Panc1 (cell line): ENCODE measurements around the gene PTAFR. TPM values are rescaled to one million over a fixed set of nuclear protein-coding genes. Genes with fewer than 3 reads are reported as not detected.
"Not testable (repeated sequence)": the region's sequence is repeated elsewhere in the genome, so short reads cannot be mapped to it uniquely, and the experiment has no call there.

ENCODE experiments used
- ATAC-seq: fragments of 200-7000 bp; cut with Tn5 transposase; 2 replicates; pipeline ENCODE4 v1.9.1; 2020; ENCODE audit warnings: mild to moderate bottlenecking, moderate library complexity
- BruUV-seq: library from RNA; stranded (reverse); fragments of 400-500 nt; replicated peaks from 2 replicates; lab custom pipeline; 2021; lab: Mats Ljungman, UMichigan
- CTCF ChIA-PET: fragments of 300-600 bp; sonication (Branson Sonifier 250); formaldehyde crosslinking; loops from one replicate; lab custom pipeline; 2022; ENCODE audit warnings: antibody characterized with exemption; lab: Charles Lee
- POLR2A ChIA-PET: fragments of 300-600 bp; sonication (Branson Sonifier 250); formaldehyde crosslinking; loops from one replicate; lab custom pipeline; 2022; ENCODE audit warnings: antibody characterized with exemption; lab: Charles Lee
- DNase-seq: peaks from one replicate; pipeline ENCODE4 v3.0.0-alpha.2; 2010; ENCODE audit warnings: low read depth, low spot score
- H3K27ac ChIP-seq: 2 replicates; pipeline ENCODE4 v1.5.1; 2011; ENCODE audit warnings: mild to moderate bottlenecking, low read length, inconsistent platforms
- H3K27me3 ChIP-seq: fragments of 200-500 bp; sonication (Bioruptor generic); 2 replicates; pipeline ENCODE4 v1.6.0; 2014; ENCODE audit warnings: low read length, inconsistent platforms; ENCODE audit not compliant: control insufficient read depth, insufficient read depth
- H3K36me3 ChIP-seq: fragments of 200-500 bp; sonication (Bioruptor generic); 2 replicates; pipeline ENCODE4 v1.5.1; 2014; ENCODE audit warnings: inconsistent platforms, mild to moderate bottlenecking, low read length, moderate library complexity; ENCODE audit not compliant: control insufficient read depth, insufficient read depth
- H3K4me1 ChIP-seq: 2 replicates; pipeline ENCODE4 v1.5.1; 2011; ENCODE audit warnings: inconsistent platforms, mild to moderate bottlenecking, low read length, moderate library complexity; ENCODE audit not compliant: control insufficient read depth, insufficient read depth
- H3K4me3 ChIP-seq, 2 experiments: 2 replicates each; pipeline ENCODE4 v1.5.1; 2011 to 2012; ENCODE audit warnings: low read depth in 2 of 2, low read length in 2 of 2, mild to moderate bottlenecking in 2 of 2, inconsistent platforms in 1 of 2, moderate library complexity in 1 of 2
- H3K9me3 ChIP-seq: fragments of 200-500 bp; sonication (Bioruptor generic); 2 replicates; pipeline ENCODE4 v1.5.1; 2014; ENCODE audit warnings: low read depth, mild to moderate bottlenecking, inconsistent platforms, low read length, moderate library complexity; ENCODE audit not compliant: control insufficient read depth, insufficient read depth
- POLR2AphosphoS5 ChIP-seq: IDR thresholded peaks from 2 replicates; pipeline ENCODE4 v1.6.1; 2012; ENCODE audit warnings: mild to moderate bottlenecking, low read depth, low read length, moderate library complexity
- SIN3A ChIP-seq: IDR thresholded peaks from 2 replicates; pipeline ENCODE4 v1.6.1; 2012; ENCODE audit warnings: low read depth, mild to moderate bottlenecking, low read length, moderate library complexity, borderline replicate concordance; ENCODE audit not compliant: insufficient read depth
- TCF7L2 ChIP-seq: IDR thresholded peaks from 2 replicates; pipeline ENCODE4 v1.6.1; 2011; ENCODE audit warnings: mild to moderate bottlenecking, low read depth, low read length, inconsistent platforms
- in situ Hi-C: cut with HindIII; loops from 2 replicates; pipeline ENCODE4 v1.10.0; 2016; ENCODE audit warnings: low sequenced_read_pairs, low pct_unique_long_range_greater_than_20kb
- intact Hi-C: fragments of 100-400 bp; cut with micrococcal nuclease; formaldehyde crosslinking; loops from one replicate; pipeline ENCODE4 v1.10.0; 2022; ENCODE audit not compliant: unreplicated experiment
- total RNA-seq: library from RNA; stranded (reverse); gene quantifications from one replicate; pipeline ENCODE4 v1.2.1, GENCODE V29; 2021; ENCODE audit not compliant: unreplicated experiment
- TF ChIP-seq, protein P1 (sequence below): fragments of 450-650 bp; IDR thresholded peaks from 2 replicates; pipeline ENCODE4 v1.5.1; 2017; ENCODE audit warnings: mild to moderate bottlenecking
- TF ChIP-seq, protein P2 (sequence below), 2 experiments: IDR thresholded peaks; 2 replicates each; pipeline ENCODE4 v1.6.1; 2011 to 2012; ENCODE audit warnings: low read depth in 2 of 2, control low read depth in 1 of 2, low read length in 1 of 2, mild to moderate bottlenecking in 1 of 2, moderate library complexity in 1 of 2; ENCODE audit not compliant: insufficient read depth in 1 of 2

PTAFR gene
- total RNA-seq, 1 experiment from 2014 or later = 0.13 TPM

DNA sequence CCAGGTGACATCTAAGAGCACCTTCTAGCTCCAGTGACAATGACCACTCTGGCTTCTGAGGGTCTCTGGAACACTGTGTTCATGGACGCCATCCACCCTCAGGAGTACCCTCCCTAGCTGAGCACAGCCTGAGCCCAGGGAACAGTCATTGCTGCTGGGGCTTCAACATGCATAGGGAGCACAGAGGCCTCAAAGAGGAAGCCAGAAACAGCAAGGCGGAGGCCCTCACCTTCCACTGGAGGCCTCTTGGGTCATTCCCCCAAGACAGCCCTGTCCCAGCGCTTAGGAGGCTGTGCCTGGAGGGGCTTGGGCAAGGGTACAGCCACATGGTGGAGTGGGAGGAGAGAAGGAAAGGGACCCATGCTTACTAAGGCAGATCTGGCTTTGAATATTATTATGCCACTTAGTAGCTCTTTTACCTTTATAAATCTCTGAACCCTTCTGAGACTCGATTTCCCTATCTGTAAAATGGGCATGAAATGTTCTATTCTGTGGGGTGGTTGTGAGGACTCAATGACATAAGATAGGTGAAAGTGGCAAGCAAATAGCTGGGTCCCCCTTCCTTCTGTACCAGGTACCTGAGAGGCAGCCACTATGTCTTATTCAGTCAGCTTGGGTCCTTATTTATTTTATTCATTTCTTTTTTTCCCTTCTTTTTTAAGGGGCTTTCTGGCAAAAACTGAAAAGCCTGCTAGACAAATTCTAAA is 32.8 kb downstream of the PTAFR start:
- no peak overlapping the region for H3K27ac ChIP-seq
- CTCF ChIA-PET = no interaction called here
- H3K27me3 ChIP-seq = no peaks in the 10 kb centered on the region
- no peaks in the 10 kb centered on the region for H3K9me3 ChIP-seq
- no peak overlapping the region for H3K4me3 ChIP-seq
- TF ChIP-seq POLR2AphosphoS5 (no peak), TCF7L2 (no peak), SIN3A (no peak)
- TF ChIP-seq, protein P1, sequence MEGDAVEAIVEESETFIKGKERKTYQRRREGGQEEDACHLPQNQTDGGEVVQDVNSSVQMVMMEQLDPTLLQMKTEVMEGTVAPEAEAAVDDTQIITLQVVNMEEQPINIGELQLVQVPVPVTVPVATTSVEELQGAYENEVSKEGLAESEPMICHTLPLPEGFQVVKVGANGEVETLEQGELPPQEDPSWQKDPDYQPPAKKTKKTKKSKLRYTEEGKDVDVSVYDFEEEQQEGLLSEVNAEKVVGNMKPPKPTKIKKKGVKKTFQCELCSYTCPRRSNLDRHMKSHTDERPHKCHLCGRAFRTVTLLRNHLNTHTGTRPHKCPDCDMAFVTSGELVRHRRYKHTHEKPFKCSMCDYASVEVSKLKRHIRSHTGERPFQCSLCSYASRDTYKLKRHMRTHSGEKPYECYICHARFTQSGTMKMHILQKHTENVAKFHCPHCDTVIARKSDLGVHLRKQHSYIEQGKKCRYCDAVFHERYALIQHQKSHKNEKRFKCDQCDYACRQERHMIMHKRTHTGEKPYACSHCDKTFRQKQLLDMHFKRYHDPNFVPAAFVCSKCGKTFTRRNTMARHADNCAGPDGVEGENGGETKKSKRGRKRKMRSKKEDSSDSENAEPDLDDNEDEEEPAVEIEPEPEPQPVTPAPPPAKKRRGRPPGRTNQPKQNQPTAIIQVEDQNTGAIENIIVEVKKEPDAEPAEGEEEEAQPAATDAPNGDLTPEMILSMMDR = no peak
- TF ChIP-seq, protein P2, sequence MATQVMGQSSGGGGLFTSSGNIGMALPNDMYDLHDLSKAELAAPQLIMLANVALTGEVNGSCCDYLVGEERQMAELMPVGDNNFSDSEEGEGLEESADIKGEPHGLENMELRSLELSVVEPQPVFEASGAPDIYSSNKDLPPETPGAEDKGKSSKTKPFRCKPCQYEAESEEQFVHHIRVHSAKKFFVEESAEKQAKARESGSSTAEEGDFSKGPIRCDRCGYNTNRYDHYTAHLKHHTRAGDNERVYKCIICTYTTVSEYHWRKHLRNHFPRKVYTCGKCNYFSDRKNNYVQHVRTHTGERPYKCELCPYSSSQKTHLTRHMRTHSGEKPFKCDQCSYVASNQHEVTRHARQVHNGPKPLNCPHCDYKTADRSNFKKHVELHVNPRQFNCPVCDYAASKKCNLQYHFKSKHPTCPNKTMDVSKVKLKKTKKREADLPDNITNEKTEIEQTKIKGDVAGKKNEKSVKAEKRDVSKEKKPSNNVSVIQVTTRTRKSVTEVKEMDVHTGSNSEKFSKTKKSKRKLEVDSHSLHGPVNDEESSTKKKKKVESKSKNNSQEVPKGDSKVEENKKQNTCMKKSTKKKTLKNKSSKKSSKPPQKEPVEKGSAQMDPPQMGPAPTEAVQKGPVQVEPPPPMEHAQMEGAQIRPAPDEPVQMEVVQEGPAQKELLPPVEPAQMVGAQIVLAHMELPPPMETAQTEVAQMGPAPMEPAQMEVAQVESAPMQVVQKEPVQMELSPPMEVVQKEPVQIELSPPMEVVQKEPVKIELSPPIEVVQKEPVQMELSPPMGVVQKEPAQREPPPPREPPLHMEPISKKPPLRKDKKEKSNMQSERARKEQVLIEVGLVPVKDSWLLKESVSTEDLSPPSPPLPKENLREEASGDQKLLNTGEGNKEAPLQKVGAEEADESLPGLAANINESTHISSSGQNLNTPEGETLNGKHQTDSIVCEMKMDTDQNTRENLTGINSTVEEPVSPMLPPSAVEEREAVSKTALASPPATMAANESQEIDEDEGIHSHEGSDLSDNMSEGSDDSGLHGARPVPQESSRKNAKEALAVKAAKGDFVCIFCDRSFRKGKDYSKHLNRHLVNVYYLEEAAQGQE (IDR thresholded peaks at IDR 0.05; ENCODE audit: insufficient read depth in 1 of 2, low read depth in 2 of 2, low read length in 1 of 2) = no peak
- DNase-seq = no peak
- ATAC-seq = no peak
- in situ Hi-C loops = no loop called here
- no TSS peak for BruUV-seq
- no peaks in the 10 kb centered on the region for H3K36me3 ChIP-seq
- POLR2A ChIA-PET = interaction anchor here (1.0 kb wide), 1 partner anchor 9 kb away, joined by 17 read pairs; no protein-coding TSS in a partner anchor
- no peaks in the 10 kb centered on the region for H3K4me1 ChIP-seq
- intact Hi-C loops = no loop called here

DNA sequence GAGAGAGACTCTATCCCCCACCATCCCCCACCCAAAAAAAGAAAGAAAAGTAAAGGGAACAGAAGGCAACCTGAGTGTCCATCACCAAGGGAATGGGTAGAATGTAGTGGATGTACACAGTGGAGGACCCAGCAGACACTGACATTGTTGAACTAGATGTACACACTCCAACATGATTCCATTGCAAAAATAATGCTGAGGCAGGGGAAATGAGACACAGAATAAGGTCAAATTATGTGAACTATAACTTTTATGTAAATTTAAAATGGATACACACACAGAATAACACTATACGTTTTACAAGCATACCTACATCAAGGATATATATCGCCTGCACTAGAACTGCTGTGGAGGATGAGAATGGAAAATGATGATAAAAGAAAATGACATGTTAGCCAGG is 34.8 kb downstream of the PTAFR start:
- H3K27me3 ChIP-seq = no peaks in the 10 kb centered on the region
- no peak for ATAC-seq
- no TSS peak for BruUV-seq
- H3K36me3 ChIP-seq = no peaks in the 10 kb centered on the region
- no peak for DNase-seq
- POLR2A ChIA-PET = no interaction called here
- no peak overlapping the region for H3K4me3 ChIP-seq
- no peaks in the 10 kb centered on the region for H3K9me3 ChIP-seq
- in situ Hi-C loops = no loop called here
- H3K4me1 ChIP-seq = no peaks in the 10 kb centered on the region
- CTCF ChIA-PET = no interaction called here
- H3K27ac ChIP-seq = no peak overlapping the region
- intact Hi-C loops = no loop called here
- TF ChIP-seq, protein P2 (IDR thresholded peaks at IDR 0.05; ENCODE audit: insufficient read depth in 1 of 2, low read depth in 2 of 2, low read length in 1 of 2) = no peak
- TF ChIP-seq SIN3A = no peak
- TF ChIP-seq POLR2AphosphoS5 = no peak
- TF ChIP-seq TCF7L2 = no peak
- TF ChIP-seq, protein P1 = no peak

DNA sequence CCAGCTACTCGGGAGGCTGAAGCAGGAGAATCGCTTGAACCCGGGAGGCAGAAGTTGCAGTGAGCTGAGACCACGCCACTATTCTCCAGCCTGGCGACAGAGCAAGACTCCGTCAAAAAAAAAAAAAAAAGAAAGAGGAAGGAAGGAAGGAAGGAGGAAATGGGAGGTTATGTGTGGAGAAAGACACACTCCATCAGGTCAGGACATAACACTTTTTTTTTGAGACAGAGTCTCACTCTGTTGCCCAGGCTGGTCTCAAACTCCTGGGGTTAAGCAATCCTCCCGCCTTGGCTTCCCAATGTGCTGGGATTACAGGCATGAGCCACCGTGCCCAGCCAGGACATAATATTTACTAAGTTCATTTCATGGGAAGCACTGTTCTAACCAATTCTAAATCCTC is 36.6 kb downstream of the PTAFR start:
- intact Hi-C loops, H3K27me3 ChIP-seq, H3K4me3 ChIP-seq, H3K36me3 ChIP-seq, H3K4me1 ChIP-seq, BruUV-seq, H3K27ac ChIP-seq, DNase-seq, in situ Hi-C loops, CTCF ChIA-PET, H3K9me3 ChIP-seq, ATAC-seq: not testable (repeated sequence)
- POLR2A ChIA-PET = interaction anchor here (0.6 kb wide), 1 partner anchor 14 kb away, joined by 11 read pairs; no protein-coding TSS in a partner anchor
